H9 (cell line): Measurements from ENCODE around the gene SLC26A2. TPM values are rescaled to one million over a fixed set of nuclear protein-coding genes. Genes with fewer than 3 reads are reported as not detected.

Source experiments
- DNase-seq: peaks from one replicate; pipeline ENCODE4 v3.0.0-alpha.2; 2017
- H2AFZ ChIP-seq: one replicate; pipeline ENCODE4 v1.6.1; 2013; ENCODE audit warnings: mild to moderate bottlenecking, low read length, control low read depth, moderate library complexity
- H2AK5ac ChIP-seq: 2 replicates; pipeline ENCODE4 v1.6.1; 2013; ENCODE audit warnings: low read length, control low read depth, mixed read lengths; ENCODE audit not compliant: insufficient read length
- H2BK120ac ChIP-seq: one replicate; pipeline ENCODE4 v1.6.1; 2013; ENCODE audit warnings: low read depth, mild to moderate bottlenecking, low read length, control low read depth, inconsistent platforms; ENCODE audit not compliant: poor library complexity, severe bottlenecking
- H2BK12ac ChIP-seq: 2 replicates; pipeline ENCODE4 v1.6.1; 2013; ENCODE audit warnings: low read length, control low read depth, mixed read lengths, low read depth; ENCODE audit not compliant: insufficient read length
- H2BK15ac ChIP-seq: 2 replicates; pipeline ENCODE4 v1.6.1; 2013; ENCODE audit warnings: low read depth, low read length, control low read depth
- H2BK20ac ChIP-seq: one replicate; pipeline ENCODE4 v1.6.1; 2013; ENCODE audit warnings: low read depth, mild to moderate bottlenecking, low read length, control low read depth, inconsistent platforms; ENCODE audit not compliant: poor library complexity, severe bottlenecking
- H2BK5ac ChIP-seq: 2 replicates; pipeline ENCODE4 v1.6.1; 2013; ENCODE audit warnings: low read length, control low read depth, mixed read lengths; ENCODE audit not compliant: insufficient read length
- H3K14ac ChIP-seq: 2 replicates; pipeline ENCODE4 v1.6.1; 2013; ENCODE audit warnings: low read length, control low read depth; ENCODE audit not compliant: insufficient read depth
- H3K18ac ChIP-seq: 2 replicates; pipeline ENCODE4 v1.6.1; 2013; ENCODE audit warnings: low read depth, mild to moderate bottlenecking, mixed read lengths, low read length, control low read depth; ENCODE audit not compliant: insufficient read length
- H3K23ac ChIP-seq: 2 replicates; pipeline ENCODE4 v1.6.1; 2013; ENCODE audit warnings: low read length, control low read depth, mixed read lengths, low read depth; ENCODE audit not compliant: insufficient read length
- H3K23me2 ChIP-seq: 2 replicates; pipeline ENCODE4 v1.6.1; 2013; ENCODE audit warnings: low read depth, mild to moderate bottlenecking, mixed read lengths, low read length, control low read depth; ENCODE audit not compliant: insufficient read length, poor library complexity, severe bottlenecking
- H3K27ac ChIP-seq: 2 replicates; pipeline ENCODE4 v1.5.1; 2013; ENCODE audit warnings: low read length, control low read depth, mixed read lengths, low read depth; ENCODE audit not compliant: insufficient read length
- H3K27me3 ChIP-seq: 2 replicates; pipeline ENCODE4 v1.6.1; 2013; ENCODE audit warnings: low read length, control low read depth, inconsistent platforms; ENCODE audit not compliant: insufficient read depth
- H3K4ac ChIP-seq: 2 replicates; pipeline ENCODE4 v1.6.1; 2013; ENCODE audit warnings: low read depth, mild to moderate bottlenecking, control low read depth, inconsistent platforms, low read length, moderate library complexity
- H3K4me1 ChIP-seq: 2 replicates; pipeline ENCODE4 v1.6.1; 2013; ENCODE audit warnings: low read length, control low read depth, inconsistent platforms; ENCODE audit not compliant: insufficient read depth
- H3K4me2 ChIP-seq: 2 replicates; pipeline ENCODE4 v1.6.1; 2013; ENCODE audit warnings: low read length, control low read depth, mixed read lengths; ENCODE audit not compliant: insufficient read length, insufficient read depth
- H3K56ac ChIP-seq: 2 replicates; pipeline ENCODE4 v1.6.1; 2013; ENCODE audit warnings: low read depth, mild to moderate bottlenecking, mixed read lengths, low read length, control low read depth; ENCODE audit not compliant: insufficient read length
- H3K79me1 ChIP-seq: 2 replicates; pipeline ENCODE4 v1.6.1; 2013; ENCODE audit warnings: low read depth, mild to moderate bottlenecking, moderate library complexity, low read length, control low read depth, inconsistent platforms; ENCODE audit not compliant: insufficient read depth, poor library complexity, severe bottlenecking
- H3K79me2 ChIP-seq: 2 replicates; pipeline ENCODE4 v1.6.1; 2013; ENCODE audit warnings: low read length, control low read depth, inconsistent platforms; ENCODE audit not compliant: insufficient read depth
- H3K9ac ChIP-seq: 2 replicates; pipeline ENCODE4 v1.6.1; 2013; ENCODE audit warnings: low read length, control low read depth, mixed read lengths; ENCODE audit not compliant: insufficient read length; ENCODE audit errors: extremely low read depth
- H3K9me3 ChIP-seq: one replicate; pipeline ENCODE4 v1.6.1; 2013; ENCODE audit warnings: low read depth, low read length, inconsistent platforms; ENCODE audit not compliant: control insufficient read depth
- H3T11ph ChIP-seq: one replicate; pipeline ENCODE4 v1.6.1; 2013; ENCODE audit warnings: mild to moderate bottlenecking, low read length, control low read depth, inconsistent platforms
- H4K20me1 ChIP-seq: one replicate; pipeline ENCODE4 v1.6.1; 2013; ENCODE audit not compliant: control insufficient read depth, insufficient read length, insufficient read depth
- H4K5ac ChIP-seq: 2 replicates; pipeline ENCODE4 v1.6.1; 2013; ENCODE audit warnings: low read depth, mild to moderate bottlenecking, mixed read lengths, low read length, control low read depth; ENCODE audit not compliant: insufficient read length
- H4K8ac ChIP-seq: replicated peaks from 2 replicates; pipeline ENCODE4 v1.6.1; 2013; ENCODE audit warnings: low read length, control low read depth, mixed read lengths, low read depth; ENCODE audit not compliant: insufficient read length
- H4K91ac ChIP-seq: 2 replicates; pipeline ENCODE4 v1.6.1; 2013; ENCODE audit warnings: low read depth, mild to moderate bottlenecking, moderate library complexity, mixed read lengths, low read length, control low read depth; ENCODE audit not compliant: insufficient read length
- H3K27ac Mint-ChIP-seq, 3 experiments: 2 replicates in 2 of 3; 3 replicates in 1 of 3; pipeline ENCODE4 v1.8.0; 2020 to 2021; ENCODE audit warnings: mixed read lengths in 3 of 3, mild to moderate bottlenecking in 1 of 3, moderate library complexity in 1 of 3
- H3K27me3 Mint-ChIP-seq: 2 replicates; pipeline ENCODE4 v1.8.0; 2021; ENCODE audit warnings: low read depth, mild to moderate bottlenecking, moderate library complexity, mixed read lengths
- H3K36me3 Mint-ChIP-seq, 3 experiments: 2 replicates in 2 of 3; 3 replicates in 1 of 3; pipeline ENCODE4 v1.8.0; 2020 to 2021; ENCODE audit warnings: low read depth in 3 of 3, mixed read lengths in 3 of 3; ENCODE audit not compliant: insufficient read depth in 1 of 3
- H3K4me1 Mint-ChIP-seq, 2 experiments: 2 replicates each; pipeline ENCODE4 v1.8.0; 2020; ENCODE audit warnings: mixed read lengths in 2 of 2
- H3K4me3 Mint-ChIP-seq, 2 experiments: 2 replicates in 1 of 2; 3 replicates in 1 of 2; pipeline ENCODE4 v1.8.0; 2020 to 2021; ENCODE audit warnings: mild to moderate bottlenecking in 2 of 2, mixed read lengths in 2 of 2, moderate library complexity in 1 of 2
- H3K9me3 Mint-ChIP-seq, 2 experiments: 2 replicates in 1 of 2; 3 replicates in 1 of 2; pipeline ENCODE4 v1.8.0; 2020; ENCODE audit warnings: mild to moderate bottlenecking in 2 of 2, mixed read lengths in 2 of 2, moderate library complexity in 1 of 2
- WGBS: extraction: QIAGEN DNeasy Blood & Tissue Kit; methylation state at CpG from one replicate; pipeline ENCODE4 v1.1.7; 2013; ENCODE audit warnings: missing lambda C conversion rate, low lambda C conversion rate, mixed read lengths; ENCODE audit not compliant: insufficient read length; ENCODE audit errors: extremely low coverage; 5-methylcytosine and 5-hydroxymethylcytosine counted together
- total RNA-seq: library from RNA; stranded (reverse); gene quantifications from 2 replicates; pipeline ENCODE4 v1.2.1, GENCODE V29; 2021
- TF ChIP-seq, protein P1 (sequence below): fragments of 200-600 bp; sonication (generic); conservative IDR thresholded peaks from 3 replicates; pipeline ENCODE4 v1.8.0; 2021; ENCODE audit warnings: antibody characterized with exemption, mild to moderate bottlenecking

SLC26A2 gene
- total RNA-seq, 1 experiment from 2014 or later, result 5.9 TPM

DNA sequence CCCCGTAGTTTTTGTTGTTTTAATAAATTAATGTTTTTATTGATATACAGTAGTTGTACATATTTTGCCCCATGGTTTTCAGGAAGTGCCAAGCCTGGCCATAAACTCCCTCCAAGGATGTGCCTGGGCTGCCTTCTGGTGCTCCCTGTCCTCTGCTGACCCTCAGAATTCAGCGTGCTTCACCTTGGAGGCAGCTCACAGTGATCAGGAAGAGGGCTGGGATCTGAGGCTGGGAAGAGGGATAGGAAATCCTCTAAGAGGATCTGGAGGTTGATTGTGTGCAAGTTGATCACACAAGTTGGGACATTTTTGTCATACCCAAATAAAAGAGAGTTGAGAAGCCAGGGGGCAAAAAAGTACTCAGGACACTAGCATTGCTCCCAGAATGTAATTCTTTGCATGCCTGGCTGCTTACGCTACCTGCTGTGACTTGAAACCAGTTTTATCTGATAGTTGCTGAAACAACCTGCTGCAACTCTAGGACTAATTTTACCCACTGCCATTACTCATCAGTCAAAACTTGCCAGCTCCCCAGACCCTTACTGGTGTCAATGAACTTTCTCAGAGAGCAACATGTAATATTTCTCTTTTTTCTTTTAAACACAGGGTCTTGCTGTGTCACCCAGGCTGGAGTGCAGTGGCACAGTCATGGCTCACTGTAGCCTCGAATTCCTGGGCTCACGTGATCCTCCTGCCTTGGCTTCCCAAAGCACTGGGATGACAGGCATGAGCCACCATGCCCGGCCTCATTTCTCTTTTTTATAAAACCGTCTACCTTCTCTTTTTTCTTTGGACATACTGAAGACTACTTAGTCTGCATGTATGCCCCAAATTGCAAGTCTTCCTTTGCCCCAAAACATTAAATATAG is 44.9 kb upstream of the SLC26A2 start:
- Histone ChIP-seq H3K56ac (no peak overlapping the region), H3K18ac (no peak overlapping the region), H3K4me1 (no peaks in the 10 kb centered on the region), H2BK5ac (no peak overlapping the region), H3K27me3 (no peaks in the 10 kb centered on the region), H4K8ac (no peak overlapping the region), H3K79me1 (no peaks in the 10 kb centered on the region), H3T11ph (no peak overlapping the region), H2AFZ (no peak overlapping the region), H4K91ac (no peak overlapping the region), H3K79me2 (no peaks in the 10 kb centered on the region), H3K9me3 (no peaks in the 10 kb centered on the region), H2BK12ac (no peak overlapping the region), H2BK20ac (no peak overlapping the region), H3K9ac (no peak overlapping the region), H3K23ac (no peak overlapping the region), H3K4me2 (no peak overlapping the region), H4K20me1 (no peaks in the 10 kb centered on the region), H3K27ac (no peak overlapping the region), H3K23me2 (no peaks in the 10 kb centered on the region), H3K4ac (no peak overlapping the region), H4K5ac (no peak overlapping the region), H2AK5ac (no peak overlapping the region), H2BK120ac (no peak overlapping the region), H2BK15ac (no peak overlapping the region), H3K14ac (no peak overlapping the region)
- Mint-ChIP-seq H3K4me3 (no peak overlapping the region), H3K4me1 (peaks cover 8 to 11% of the 10 kb centered on the region in 2 experiments; a peak in 3 of 4 replicates), H3K27ac (no peak overlapping the region), H3K36me3 (no peaks in the 10 kb centered on the region), H3K27me3 (peaks cover 1% of the 10 kb centered on the region), H3K9me3 (no peaks in the 10 kb centered on the region; a peak in 1 of 5 replicates)
- TF ChIP-seq, protein P1, sequence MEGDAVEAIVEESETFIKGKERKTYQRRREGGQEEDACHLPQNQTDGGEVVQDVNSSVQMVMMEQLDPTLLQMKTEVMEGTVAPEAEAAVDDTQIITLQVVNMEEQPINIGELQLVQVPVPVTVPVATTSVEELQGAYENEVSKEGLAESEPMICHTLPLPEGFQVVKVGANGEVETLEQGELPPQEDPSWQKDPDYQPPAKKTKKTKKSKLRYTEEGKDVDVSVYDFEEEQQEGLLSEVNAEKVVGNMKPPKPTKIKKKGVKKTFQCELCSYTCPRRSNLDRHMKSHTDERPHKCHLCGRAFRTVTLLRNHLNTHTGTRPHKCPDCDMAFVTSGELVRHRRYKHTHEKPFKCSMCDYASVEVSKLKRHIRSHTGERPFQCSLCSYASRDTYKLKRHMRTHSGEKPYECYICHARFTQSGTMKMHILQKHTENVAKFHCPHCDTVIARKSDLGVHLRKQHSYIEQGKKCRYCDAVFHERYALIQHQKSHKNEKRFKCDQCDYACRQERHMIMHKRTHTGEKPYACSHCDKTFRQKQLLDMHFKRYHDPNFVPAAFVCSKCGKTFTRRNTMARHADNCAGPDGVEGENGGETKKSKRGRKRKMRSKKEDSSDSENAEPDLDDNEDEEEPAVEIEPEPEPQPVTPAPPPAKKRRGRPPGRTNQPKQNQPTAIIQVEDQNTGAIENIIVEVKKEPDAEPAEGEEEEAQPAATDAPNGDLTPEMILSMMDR, result no peak
- WGBS, result no CpG with 5 or more reads among the region's 7 CpGs
- no peak for DNase-seq
